ENCODE results near the gene DNAH10. TPM values are rescaled to one million over a fixed set of nuclear protein-coding genes. Genes with fewer than 3 reads are reported as not detected.

Gene DNAH10
- total and polyA plus RNA-seq, 2 of the 13 experiments (the other 11 are each of a cell fraction or from before 2014, with no cell fraction given) = 0.01 to 0.02 TPM

GRCh38 chr12:123761841-123762714 is at the start of gene DNAH10 (continued):
- no peak for TF ChIP-seq ZNF609 (CRISPR knock-in tag; IDR thresholded peaks at IDR 0.05; ENCODE audit: borderline replicate concordance)
- no peak for TF ChIP-seq HNRNPLL (IDR thresholded peaks at IDR 0.05; ENCODE audit: low read depth, low read length, poor library complexity, severe bottlenecking)
- TF ChIP-seq ZNF142 (CRISPR knock-in tag; IDR thresholded peaks at IDR 0.05) = no peak
- TF ChIP-seq ZFP90 (CRISPR knock-in tag; IDR thresholded peaks at IDR 0.05; ENCODE audit: borderline replicate concordance) = 0 out of 2 replicates have a peak, but pooled peaks have one; percentile 54
- no peak for TF ChIP-seq ZSCAN25 (CRISPR knock-in tag; IDR thresholded peaks at IDR 0.05)
- TF ChIP-seq KDM5B (CRISPR knock-in tag; IDR thresholded peaks at IDR 0.05; ENCODE audit: borderline replicate concordance) = peak; percentile 39; the same call in 1 of the 2 replicates
- TF ChIP-seq ZNF605 (CRISPR knock-in tag; IDR thresholded peaks at IDR 0.05) = no peak
- no peak for TF ChIP-seq NR2C2 (CRISPR knock-in tag; IDR thresholded peaks at IDR 0.05; ENCODE audit: borderline replicate concordance)
- TF ChIP-seq ZNF232 (CRISPR knock-in tag; IDR thresholded peaks at IDR 0.05; ENCODE audit: borderline replicate concordance) = no peak
- TF ChIP-seq CBX5 (CRISPR knock-in tag; IDR thresholded peaks at IDR 0.05; ENCODE audit: borderline replicate concordance) = no peak
- TF ChIP-seq SAFB2 (CRISPR knock-in tag; IDR thresholded peaks at IDR 0.05; ENCODE audit: borderline replicate concordance, low read depth) = no peak
- no peak for TF ChIP-seq ELF1 (CRISPR knock-in tag; IDR thresholded peaks at IDR 0.05)
- TF ChIP-seq CTCF (CRISPR knock-in tag; IDR thresholded peaks at IDR 0.05) = peak; percentile 80
- TF ChIP-seq ATF1 (CRISPR knock-in tag; IDR thresholded peaks at IDR 0.05) = no peak
- no peak for TF ChIP-seq NFYB (CRISPR knock-in tag; IDR thresholded peaks at IDR 0.05)
- no peak for TF ChIP-seq ZNF160 (CRISPR knock-in tag; IDR thresholded peaks at IDR 0.05)
